IMR-90 (cell line): ENCODE measurements around the gene ZSCAN5C. TPM values are rescaled to one million over a fixed set of nuclear protein-coding genes. Genes with fewer than 3 reads are reported as not detected.

Experiments
- ATAC-seq: fragments of 200-7000 bp; cut with Tn5 transposase; 2 replicates; pipeline ENCODE4 v1.9.1; 2020; ENCODE audit warnings: low read depth, mild to moderate bottlenecking, moderate library complexity
- BruUV-seq: library from RNA; stranded (reverse); fragments of 400-500 nt; replicated peaks from 2 replicates; lab custom pipeline; 2021; lab: Mats Ljungman, UMichigan
- CTCF ChIA-PET: fragments of 300-600 bp; formaldehyde crosslinking; extraction: SDS; loops from one replicate; lab custom pipeline; 2021; ENCODE audit warnings: antibody characterized with exemption; lab: Yijun Ruan, JAX
- POLR2A ChIA-PET: fragments of 300-600 bp; sonication (Branson Sonifier 250); formaldehyde crosslinking; loops from one replicate; lab custom pipeline; 2022; ENCODE audit warnings: antibody characterized with exemption; ENCODE audit not compliant: unreplicated experiment; lab: Charles Lee
- DNase-seq: peaks from one replicate; pipeline ENCODE4 v3.0.0; 2013
- H2AFZ ChIP-seq: replicated peaks from 2 replicates; pipeline ENCODE3; 2013; ENCODE audit warnings: low read length, mild to moderate bottlenecking; ENCODE audit not compliant: poor library complexity
- H2AK5ac ChIP-seq: 2 replicates; pipeline ENCODE4 v1.6.1; 2013; ENCODE audit warnings: low read depth, low read length, inconsistent platforms
- H2AK9ac ChIP-seq: replicated peaks from 2 replicates; pipeline ENCODE3; 2013; ENCODE audit warnings: mild to moderate bottlenecking, low read depth, low read length, moderate library complexity; ENCODE audit not compliant: poor library complexity
- H2BK120ac ChIP-seq: 2 replicates; pipeline ENCODE4 v1.6.1; 2013; ENCODE audit warnings: low read depth, low read length, inconsistent platforms
- H2BK15ac ChIP-seq: 3 replicates; pipeline ENCODE4 v1.6.1; 2013; ENCODE audit warnings: low read depth, low read length, inconsistent platforms
- H2BK20ac ChIP-seq: 2 replicates; pipeline ENCODE4 v1.6.1; 2013; ENCODE audit warnings: low read depth, mild to moderate bottlenecking, inconsistent platforms, low read length, moderate library complexity
- H2BK5ac ChIP-seq: 2 replicates; pipeline ENCODE4 v1.6.1; 2013; ENCODE audit warnings: mild to moderate bottlenecking, low read depth, low read length, inconsistent platforms; ENCODE audit not compliant: poor library complexity, severe bottlenecking
- H3K14ac ChIP-seq: replicated peaks from 2 replicates; pipeline ENCODE4 v1.6.1; 2013; ENCODE audit warnings: low read depth, low read length, inconsistent platforms
- H3K18ac ChIP-seq: 2 replicates; pipeline ENCODE4 v1.6.1; 2013; ENCODE audit warnings: low read depth, low read length, control low read depth
- H3K23ac ChIP-seq: 2 replicates; pipeline ENCODE4 v1.6.1; 2013; ENCODE audit warnings: low read depth, low read length, inconsistent platforms
- H3K27ac ChIP-seq: 2 replicates; pipeline ENCODE4 v1.5.1; 2013; ENCODE audit warnings: mild to moderate bottlenecking, control low read depth, low read length; ENCODE audit not compliant: insufficient read depth
- H3K27me3 ChIP-seq: 2 replicates; pipeline ENCODE4 v1.6.1; 2013; ENCODE audit warnings: low read length; ENCODE audit not compliant: control insufficient read depth, insufficient read depth
- H3K36me3 ChIP-seq: 2 replicates; pipeline ENCODE4 v1.6.1; 2013; ENCODE audit warnings: low read length, mixed read lengths; ENCODE audit not compliant: control insufficient read depth, insufficient read depth
- H3K4ac ChIP-seq: 2 replicates; pipeline ENCODE4 v1.6.1; 2013; ENCODE audit warnings: low read depth, low read length, inconsistent platforms
- H3K4me1 ChIP-seq: 2 replicates; pipeline ENCODE4 v1.6.1; 2013; ENCODE audit warnings: low read length, mixed read lengths; ENCODE audit not compliant: control insufficient read depth, insufficient read depth
- H3K4me2 ChIP-seq: 2 replicates; pipeline ENCODE4 v1.6.1; 2013; ENCODE audit warnings: low read depth, mild to moderate bottlenecking, control low read depth, low read length, moderate library complexity
- H3K4me3 ChIP-seq: 2 replicates; pipeline ENCODE4 v1.5.1; 2013; ENCODE audit warnings: low read depth, mild to moderate bottlenecking, control low read depth, low read length, moderate library complexity; ENCODE audit not compliant: insufficient read depth
- H3K56ac ChIP-seq: 2 replicates; pipeline ENCODE4 v1.6.1; 2013; ENCODE audit warnings: low read length, inconsistent platforms; ENCODE audit not compliant: insufficient read depth; ENCODE audit errors: extremely low read depth
- H3K79me1 ChIP-seq, 2 experiments: 2 replicates each; pipeline ENCODE4 v1.6.1; 2013; ENCODE audit warnings: low read length in 2 of 2, inconsistent platforms in 1 of 2, low read depth in 1 of 2
- H3K9ac ChIP-seq: 2 replicates; pipeline ENCODE4 v1.6.1; 2013; ENCODE audit warnings: low read depth, low read length, control low read depth
- H3K9me1 ChIP-seq: 2 replicates; pipeline ENCODE4 v1.6.1; 2013; ENCODE audit warnings: low read length, inconsistent platforms; ENCODE audit not compliant: insufficient read depth
- H3K9me3 ChIP-seq: 2 replicates; pipeline ENCODE4 v1.6.1; 2013; ENCODE audit warnings: low read length; ENCODE audit not compliant: control insufficient read depth, insufficient read depth
- H4K20me1 ChIP-seq: 2 replicates; pipeline ENCODE4 v1.6.1; 2013; ENCODE audit warnings: low read length, inconsistent platforms; ENCODE audit not compliant: insufficient read depth
- H4K5ac ChIP-seq: 2 replicates; pipeline ENCODE4 v1.6.1; 2013; ENCODE audit warnings: mild to moderate bottlenecking, low read depth, low read length, control low read depth
- H4K8ac ChIP-seq, 2 experiments: 2 replicates each; pipeline ENCODE4 v1.6.1; 2013; ENCODE audit warnings: low read depth in 2 of 2, low read length in 2 of 2, control low read depth in 1 of 2, inconsistent platforms in 1 of 2
- H4K91ac ChIP-seq: 2 replicates; pipeline ENCODE4 v1.6.1; 2013; ENCODE audit warnings: low read depth, low read length, inconsistent platforms; ENCODE audit not compliant: insufficient read depth
- BHLHE40 ChIP-seq: fragments of 150-350 bp; IDR thresholded peaks from 2 replicates; pipeline ENCODE4 v1.6.1; 2016; ENCODE audit warnings: mild to moderate bottlenecking, low read depth, low read length
- CHD1 ChIP-seq: IDR thresholded peaks from 2 replicates; pipeline ENCODE4 v1.6.1; 2012; ENCODE audit warnings: low read depth, low read length, improper control_type of control experiment
- ELK1 ChIP-seq: fragments of 150-350 bp; IDR thresholded peaks from 2 replicates; pipeline ENCODE4 v1.6.1; 2016; ENCODE audit warnings: low read depth, mild to moderate bottlenecking, low read length, moderate library complexity, borderline replicate concordance
- FOS ChIP-seq: fragments of 150-350 bp; IDR thresholded peaks from 2 replicates; pipeline ENCODE4 v1.6.1; 2016; ENCODE audit warnings: low read depth, low read length
- MAFK ChIP-seq: IDR thresholded peaks from 2 replicates; pipeline ENCODE4 v1.6.1; 2012; ENCODE audit warnings: low read depth, low read length, improper control_type of control experiment
- MAZ ChIP-seq: IDR thresholded peaks from 2 replicates; pipeline ENCODE4 v1.6.1; 2012; ENCODE audit warnings: low read depth, mild to moderate bottlenecking, low read length, improper control_type of control experiment, moderate library complexity, borderline replicate concordance
- NFE2L2 ChIP-seq: fragments of 150-350 bp; IDR thresholded peaks from 2 replicates; pipeline ENCODE4 v1.6.1; 2016; ENCODE audit warnings: low read depth, mild to moderate bottlenecking, low read length
- POLR2A ChIP-seq: IDR thresholded peaks from 2 replicates; pipeline ENCODE4 v1.6.1; 2012; ENCODE audit warnings: mild to moderate bottlenecking, low read depth, low read length
- RAD21 ChIP-seq: IDR thresholded peaks from 2 replicates; pipeline ENCODE4 v1.6.1; 2012; ENCODE audit warnings: low read length, improper control_type of control experiment
- RCOR1 ChIP-seq: IDR thresholded peaks from 2 replicates; pipeline ENCODE4 v1.6.1; 2012; ENCODE audit warnings: mild to moderate bottlenecking, low read length, improper control_type of control experiment; ENCODE audit not compliant: insufficient replicate concordance
- SMC3 ChIP-seq: fragments of 150-350 bp; IDR thresholded peaks from 2 replicates; pipeline ENCODE4 v1.6.1; 2016; ENCODE audit warnings: low read depth, mild to moderate bottlenecking, antibody characterized with exemption, low read length, moderate library complexity
- USF2 ChIP-seq: fragments of 150-350 bp; IDR thresholded peaks from 2 replicates; pipeline ENCODE4 v1.6.1; 2017; ENCODE audit warnings: mild to moderate bottlenecking, antibody characterized with exemption, low read length, low read depth
- WGBS, 2 experiments: methylation state at CpG; one replicate each; pipeline versions ENCODE4 v1.1.5 to v1.1.7; 2013; ENCODE audit warnings: missing lambda C conversion rate in 2 of 2; ENCODE audit not compliant: insufficient read length in 1 of 2; ENCODE audit errors: extremely low coverage in 2 of 2; 5-methylcytosine and 5-hydroxymethylcytosine counted together
- dilution Hi-C: fragments of 300-500 bp; cut with HindIII; formaldehyde crosslinking; loops from one replicate; pipeline ENCODE4 v1.14.3; 2018; ENCODE audit warnings: low sequenced_read_pairs; ENCODE audit not compliant: unreplicated experiment
- in situ Hi-C: fragments of 300-500 bp; cut with MboI; formaldehyde crosslinking; loops from 3 replicates; pipeline ENCODE4 v1.14.3; 2019; ENCODE audit warnings: low sequenced_read_pairs, inconsistent platforms, mixed read lengths
- intact Hi-C: fragments of 100-400 bp; cut with micrococcal nuclease; formaldehyde crosslinking; loops from 2 replicates; pipeline ENCODE4 v1.10.0; 2022
- polyA plus RNA-seq, 3 experiments: library from polyadenylated mRNA; depleted of rRNA; stranded (reverse); fragments of >200 nt; gene quantifications; 2 replicates each; pipeline ENCODE4 v1.2.3, GENCODE V29; 2012; ENCODE audit warnings: low replicate concordance in 1 of 3
- total RNA-seq: library from RNA; depleted of rRNA; stranded (reverse); fragments of >200 nt; gene quantifications from 2 replicates; pipeline ENCODE4 v1.2.3, GENCODE V29; 2012

The ZSCAN5C gene
- total and polyA plus RNA-seq, 2 of the 4 experiments (the other 2 are of a cell fraction), result not detected

GRCh38 chr19:56162258-56162657, 39.8 kb upstream of the ZSCAN5C start:
- TF ChIP-seq SMC3 (no peak), NFE2L2 (no peak), BHLHE40 (no peak), MAFK (no peak), FOS (no peak), USF2 (no peak), RAD21 (no peak), CHD1 (no peak), POLR2A (no peak), RCOR1 (no peak), ELK1 (no peak), MAZ (no peak)
- Histone ChIP-seq H2BK20ac (no peak overlapping the region), H3K9me3 (no peaks in the 10 kb centered on the region), H3K4me1 (no peaks in the 10 kb centered on the region), H3K27ac (no peak overlapping the region), H3K79me1 (no peaks in the 10 kb centered on the region), H3K56ac (no peak overlapping the region), H3K27me3 (no peaks in the 10 kb centered on the region), H3K4me3 (no peak overlapping the region), H4K20me1 (no peaks in the 10 kb centered on the region), H2AK9ac (no peak overlapping the region), H4K91ac (no peak overlapping the region), H3K9me1 (no peaks in the 10 kb centered on the region; the same call in 1 of the 2 replicates), H4K5ac (no peak overlapping the region), H2BK5ac (no peak overlapping the region), H3K18ac (no peak overlapping the region), H2BK15ac (no peak overlapping the region), H2AK5ac (no peak overlapping the region), H2BK120ac (no peak overlapping the region), H3K36me3 (peaks cover 23% of the 10 kb centered on the region), H3K23ac (no peak overlapping the region), H3K14ac (no peak overlapping the region), H4K8ac (no peak overlapping the region), H3K4me2 (no peak overlapping the region), H2AFZ (no peak overlapping the region), H3K4ac (no peak overlapping the region), H3K9ac (no peak overlapping the region)
- dilution Hi-C loops (no loop called here), intact Hi-C loops (no loop called here), in situ Hi-C loops (no loop called here)
- no TSS peak for BruUV-seq
- ATAC-seq, result peak; percentile 46; the same call in 1 of the 2 replicates
- CTCF ChIA-PET, result interaction anchor here (0.7 to 0.9 kb wide), 2 partner anchors 86 to 91 kb away, joined by 3 read pairs; no protein-coding TSS in a partner anchor
- WGBS, 2 experiments, result 100% methylated on average over 3 of the region's 9 CpGs; no CpG with 5 or more reads in 1 of the 2 experiments
- POLR2A ChIA-PET, result no interaction called here
- peak; percentile 41 for DNase-seq
